H9 (cell line): Measurements from ENCODE around the gene IFNK. TPM values are rescaled to one million over a fixed set of nuclear protein-coding genes. Genes with fewer than 3 reads are reported as not detected.

Source experiments
- DNase-seq: peaks from one replicate; pipeline ENCODE4 v3.0.0-alpha.2; 2017
- H2AFZ ChIP-seq: one replicate; pipeline ENCODE4 v1.6.1; 2013; ENCODE audit warnings: mild to moderate bottlenecking, low read length, control low read depth, moderate library complexity
- H2AK5ac ChIP-seq: 2 replicates; pipeline ENCODE4 v1.6.1; 2013; ENCODE audit warnings: low read length, control low read depth, mixed read lengths; ENCODE audit not compliant: insufficient read length
- H2BK120ac ChIP-seq: one replicate; pipeline ENCODE4 v1.6.1; 2013; ENCODE audit warnings: low read depth, mild to moderate bottlenecking, low read length, control low read depth, inconsistent platforms; ENCODE audit not compliant: poor library complexity, severe bottlenecking
- H2BK12ac ChIP-seq: 2 replicates; pipeline ENCODE4 v1.6.1; 2013; ENCODE audit warnings: low read length, control low read depth, mixed read lengths, low read depth; ENCODE audit not compliant: insufficient read length
- H2BK15ac ChIP-seq: 2 replicates; pipeline ENCODE4 v1.6.1; 2013; ENCODE audit warnings: low read depth, low read length, control low read depth
- H2BK20ac ChIP-seq: one replicate; pipeline ENCODE4 v1.6.1; 2013; ENCODE audit warnings: low read depth, mild to moderate bottlenecking, low read length, control low read depth, inconsistent platforms; ENCODE audit not compliant: poor library complexity, severe bottlenecking
- H2BK5ac ChIP-seq: 2 replicates; pipeline ENCODE4 v1.6.1; 2013; ENCODE audit warnings: low read length, control low read depth, mixed read lengths; ENCODE audit not compliant: insufficient read length
- H3K14ac ChIP-seq: 2 replicates; pipeline ENCODE4 v1.6.1; 2013; ENCODE audit warnings: low read length, control low read depth; ENCODE audit not compliant: insufficient read depth
- H3K18ac ChIP-seq: 2 replicates; pipeline ENCODE4 v1.6.1; 2013; ENCODE audit warnings: low read depth, mild to moderate bottlenecking, mixed read lengths, low read length, control low read depth; ENCODE audit not compliant: insufficient read length
- H3K23ac ChIP-seq: 2 replicates; pipeline ENCODE4 v1.6.1; 2013; ENCODE audit warnings: low read length, control low read depth, mixed read lengths, low read depth; ENCODE audit not compliant: insufficient read length
- H3K23me2 ChIP-seq: 2 replicates; pipeline ENCODE4 v1.6.1; 2013; ENCODE audit warnings: low read depth, mild to moderate bottlenecking, mixed read lengths, low read length, control low read depth; ENCODE audit not compliant: insufficient read length, poor library complexity, severe bottlenecking
- H3K27ac ChIP-seq: 2 replicates; pipeline ENCODE4 v1.5.1; 2013; ENCODE audit warnings: low read length, control low read depth, mixed read lengths, low read depth; ENCODE audit not compliant: insufficient read length
- H3K27me3 ChIP-seq: 2 replicates; pipeline ENCODE4 v1.6.1; 2013; ENCODE audit warnings: low read length, control low read depth, inconsistent platforms; ENCODE audit not compliant: insufficient read depth
- H3K4ac ChIP-seq: 2 replicates; pipeline ENCODE4 v1.6.1; 2013; ENCODE audit warnings: low read depth, mild to moderate bottlenecking, control low read depth, inconsistent platforms, low read length, moderate library complexity
- H3K4me1 ChIP-seq: 2 replicates; pipeline ENCODE4 v1.6.1; 2013; ENCODE audit warnings: low read length, control low read depth, inconsistent platforms; ENCODE audit not compliant: insufficient read depth
- H3K4me2 ChIP-seq: 2 replicates; pipeline ENCODE4 v1.6.1; 2013; ENCODE audit warnings: low read length, control low read depth, mixed read lengths; ENCODE audit not compliant: insufficient read length, insufficient read depth
- H3K56ac ChIP-seq: 2 replicates; pipeline ENCODE4 v1.6.1; 2013; ENCODE audit warnings: low read depth, mild to moderate bottlenecking, mixed read lengths, low read length, control low read depth; ENCODE audit not compliant: insufficient read length
- H3K79me1 ChIP-seq: 2 replicates; pipeline ENCODE4 v1.6.1; 2013; ENCODE audit warnings: low read depth, mild to moderate bottlenecking, moderate library complexity, low read length, control low read depth, inconsistent platforms; ENCODE audit not compliant: insufficient read depth, poor library complexity, severe bottlenecking
- H3K79me2 ChIP-seq: 2 replicates; pipeline ENCODE4 v1.6.1; 2013; ENCODE audit warnings: low read length, control low read depth, inconsistent platforms; ENCODE audit not compliant: insufficient read depth
- H3K9ac ChIP-seq: 2 replicates; pipeline ENCODE4 v1.6.1; 2013; ENCODE audit warnings: low read length, control low read depth, mixed read lengths; ENCODE audit not compliant: insufficient read length; ENCODE audit errors: extremely low read depth
- H3K9me3 ChIP-seq: one replicate; pipeline ENCODE4 v1.6.1; 2013; ENCODE audit warnings: low read depth, low read length, inconsistent platforms; ENCODE audit not compliant: control insufficient read depth
- H3T11ph ChIP-seq: one replicate; pipeline ENCODE4 v1.6.1; 2013; ENCODE audit warnings: mild to moderate bottlenecking, low read length, control low read depth, inconsistent platforms
- H4K20me1 ChIP-seq: one replicate; pipeline ENCODE4 v1.6.1; 2013; ENCODE audit not compliant: control insufficient read depth, insufficient read length, insufficient read depth
- H4K5ac ChIP-seq: 2 replicates; pipeline ENCODE4 v1.6.1; 2013; ENCODE audit warnings: low read depth, mild to moderate bottlenecking, mixed read lengths, low read length, control low read depth; ENCODE audit not compliant: insufficient read length
- H4K8ac ChIP-seq: replicated peaks from 2 replicates; pipeline ENCODE4 v1.6.1; 2013; ENCODE audit warnings: low read length, control low read depth, mixed read lengths, low read depth; ENCODE audit not compliant: insufficient read length
- H4K91ac ChIP-seq: 2 replicates; pipeline ENCODE4 v1.6.1; 2013; ENCODE audit warnings: low read depth, mild to moderate bottlenecking, moderate library complexity, mixed read lengths, low read length, control low read depth; ENCODE audit not compliant: insufficient read length
- H3K27ac Mint-ChIP-seq, 3 experiments: 2 replicates in 2 of 3; 3 replicates in 1 of 3; pipeline ENCODE4 v1.8.0; 2020 to 2021; ENCODE audit warnings: mixed read lengths in 3 of 3, mild to moderate bottlenecking in 1 of 3, moderate library complexity in 1 of 3
- H3K27me3 Mint-ChIP-seq: 2 replicates; pipeline ENCODE4 v1.8.0; 2021; ENCODE audit warnings: low read depth, mild to moderate bottlenecking, moderate library complexity, mixed read lengths
- H3K36me3 Mint-ChIP-seq, 3 experiments: 2 replicates in 2 of 3; 3 replicates in 1 of 3; pipeline ENCODE4 v1.8.0; 2020 to 2021; ENCODE audit warnings: low read depth in 3 of 3, mixed read lengths in 3 of 3; ENCODE audit not compliant: insufficient read depth in 1 of 3
- H3K4me1 Mint-ChIP-seq, 2 experiments: 2 replicates each; pipeline ENCODE4 v1.8.0; 2020; ENCODE audit warnings: mixed read lengths in 2 of 2
- H3K4me3 Mint-ChIP-seq, 2 experiments: 2 replicates in 1 of 2; 3 replicates in 1 of 2; pipeline ENCODE4 v1.8.0; 2020 to 2021; ENCODE audit warnings: mild to moderate bottlenecking in 2 of 2, mixed read lengths in 2 of 2, moderate library complexity in 1 of 2
- H3K9me3 Mint-ChIP-seq, 2 experiments: 2 replicates in 1 of 2; 3 replicates in 1 of 2; pipeline ENCODE4 v1.8.0; 2020; ENCODE audit warnings: mild to moderate bottlenecking in 2 of 2, mixed read lengths in 2 of 2, moderate library complexity in 1 of 2
- CTCF ChIP-seq: fragments of 200-600 bp; sonication (generic); conservative IDR thresholded peaks from 3 replicates; pipeline ENCODE4 v1.8.0; 2021; ENCODE audit warnings: antibody characterized with exemption, mild to moderate bottlenecking
- WGBS: extraction: QIAGEN DNeasy Blood & Tissue Kit; methylation state at CpG from one replicate; pipeline ENCODE4 v1.1.7; 2013; ENCODE audit warnings: missing lambda C conversion rate, low lambda C conversion rate, mixed read lengths; ENCODE audit not compliant: insufficient read length; ENCODE audit errors: extremely low coverage; 5-methylcytosine and 5-hydroxymethylcytosine counted together
- total RNA-seq: library from RNA; stranded (reverse); gene quantifications from 2 replicates; pipeline ENCODE4 v1.2.1, GENCODE V29; 2021

Gene IFNK
- total RNA-seq, 1 experiment from 2014 or later = not detected

DNA sequence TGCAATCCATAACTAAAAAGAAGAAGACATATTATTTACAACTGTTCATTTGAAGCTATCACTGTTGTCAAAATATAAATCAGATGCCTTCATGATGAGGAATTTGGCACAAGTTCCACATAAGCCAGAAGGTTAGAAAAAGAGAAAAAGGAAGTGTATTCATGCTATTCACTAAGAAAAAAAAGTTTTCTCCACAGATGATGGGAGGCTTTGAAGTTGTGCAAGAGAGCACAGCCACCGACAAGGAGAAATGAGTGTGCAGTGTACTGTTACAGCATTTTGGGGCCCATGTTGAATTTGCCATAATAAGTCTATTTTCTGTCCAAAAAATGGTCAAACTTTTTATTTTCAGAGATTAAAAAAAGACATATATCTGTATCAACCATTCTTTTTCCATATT is 32.9 kb upstream of the IFNK start:
- H3T11ph ChIP-seq = no peak overlapping the region
- no peak overlapping the region for H4K8ac ChIP-seq
- TF ChIP-seq CTCF = no peak
- no peaks in the 10 kb centered on the region for H3K23me2 ChIP-seq
- no peak overlapping the region for H3K4me3 Mint-ChIP-seq
- no peak overlapping the region for H2BK20ac ChIP-seq
- H3K18ac ChIP-seq = no peak overlapping the region
- peaks cover 8 to 12% (median 8%) of the 10 kb centered on the region in 3 experiments; a peak in 5 of 7 replicates for H3K36me3 Mint-ChIP-seq
- H2BK120ac ChIP-seq = no peak overlapping the region
- H3K4ac ChIP-seq = no peak overlapping the region
- no peaks in the 10 kb centered on the region for H4K20me1 ChIP-seq
- peaks cover 49 to 68% of the 10 kb centered on the region in 2 experiments for H3K4me1 Mint-ChIP-seq
- H3K9me3 ChIP-seq = no peaks in the 10 kb centered on the region
- no peak overlapping the region for H2BK12ac ChIP-seq
- no peak overlapping the region; a peak in 1 of 7 replicates for H3K27ac Mint-ChIP-seq
- peaks cover 18% of the 10 kb centered on the region; the same call in 1 of the 2 replicates for H3K4me1 ChIP-seq
- no peak overlapping the region for H3K27ac ChIP-seq
- no peak overlapping the region for H2BK15ac ChIP-seq
- H3K23ac ChIP-seq = no peak overlapping the region
- H3K27me3 ChIP-seq = no peaks in the 10 kb centered on the region
- H2AFZ ChIP-seq = no peak overlapping the region
- no peak overlapping the region for H3K4me2 ChIP-seq
- DNase-seq = no peak
- no peak overlapping the region for H3K14ac ChIP-seq
- no peaks in the 10 kb centered on the region for H3K27me3 Mint-ChIP-seq
- H3K56ac ChIP-seq = no peak overlapping the region
- no peak overlapping the region for H2AK5ac ChIP-seq
- H3K79me1 ChIP-seq = peaks cover 4% of the 10 kb centered on the region
- H2BK5ac ChIP-seq = no peak overlapping the region
- H4K5ac ChIP-seq = no peak overlapping the region
- H3K9me3 Mint-ChIP-seq = peaks cover 0 to 4% of the 10 kb centered on the region in 2 experiments; a peak in 3 of 5 replicates
- no peak overlapping the region for H4K91ac ChIP-seq
- H3K79me2 ChIP-seq = no peaks in the 10 kb centered on the region; the same call in 1 of the 2 replicates
- H3K9ac ChIP-seq = no peak overlapping the region
- WGBS = no CpG with 5 or more reads among the region's 1 CpG
